Measurements from ENCODE around the gene SLC4A3.
"Not testable (repeated sequence)": the region's sequence is repeated elsewhere in the genome, so short reads cannot be mapped to it uniquely, and the experiment has no call there.

SLC4A3 gene

DNA sequence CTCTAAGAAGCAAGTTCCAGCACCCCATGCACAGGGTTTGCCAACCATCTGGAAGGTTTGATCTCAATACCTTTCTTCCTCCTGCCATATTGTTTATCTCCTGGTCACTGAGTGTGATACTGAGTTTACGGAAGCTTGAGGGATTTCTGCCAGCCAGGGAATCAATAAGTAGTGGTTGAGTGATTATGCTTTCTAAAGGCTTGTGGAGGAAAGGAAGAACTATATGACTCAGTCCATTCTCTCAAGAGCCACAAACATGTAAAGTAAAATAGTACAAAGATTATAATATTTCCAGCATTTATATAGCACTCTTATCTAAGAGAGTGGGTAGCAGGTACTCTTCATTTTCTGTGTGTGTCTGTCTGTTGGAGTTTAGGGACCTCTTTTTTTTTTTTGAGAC lies 49.2 kb downstream of the SLC4A3 start:
- DNase-seq: no peak

DNA sequence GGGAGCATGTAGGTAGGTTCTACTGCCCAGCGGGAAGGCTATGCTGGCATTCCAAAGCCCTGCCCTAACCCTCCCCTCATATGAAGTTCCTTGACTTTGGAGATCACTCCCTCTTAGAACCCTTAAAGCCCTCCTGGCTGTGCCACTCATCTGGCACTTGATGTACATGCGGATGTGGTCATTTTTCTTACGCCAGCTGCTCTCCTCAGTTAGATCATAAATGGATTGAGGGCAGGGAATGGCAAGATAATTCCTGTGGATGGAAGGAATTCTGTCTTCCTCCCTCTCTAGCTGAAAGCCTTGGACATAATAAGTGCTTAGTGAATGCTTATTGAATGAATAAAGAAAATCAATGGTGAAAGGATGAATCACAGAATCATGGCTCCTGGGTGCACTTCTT lies 51.6 kb downstream of the SLC4A3 start:
- DNase-seq: no peak

GRCh38 chr2:219679571-219679970 lies 52.1 kb downstream of the SLC4A3 start:
- DNase-seq: no peak

- no peak for DNase-seq
These were observed 53.7 kb downstream of the SLC4A3 start for GRCh38 chr2:219680958-219681693.

GRCh38 chr2:219681694-219682300 lies 54.4 kb downstream of the SLC4A3 start:
- no peak for DNase-seq

- DNase-seq: not testable (repeated sequence)
These were observed 56.0 kb downstream of the SLC4A3 start for GRCh38 chr2:219683474-219683873.

GRCh38 chr2:219684721-219685689 lies 57.6 kb downstream of the SLC4A3 start:
- peak in 33 of 56 donors; percentile 3 to 63 (median 29) for DNase-seq

DNA sequence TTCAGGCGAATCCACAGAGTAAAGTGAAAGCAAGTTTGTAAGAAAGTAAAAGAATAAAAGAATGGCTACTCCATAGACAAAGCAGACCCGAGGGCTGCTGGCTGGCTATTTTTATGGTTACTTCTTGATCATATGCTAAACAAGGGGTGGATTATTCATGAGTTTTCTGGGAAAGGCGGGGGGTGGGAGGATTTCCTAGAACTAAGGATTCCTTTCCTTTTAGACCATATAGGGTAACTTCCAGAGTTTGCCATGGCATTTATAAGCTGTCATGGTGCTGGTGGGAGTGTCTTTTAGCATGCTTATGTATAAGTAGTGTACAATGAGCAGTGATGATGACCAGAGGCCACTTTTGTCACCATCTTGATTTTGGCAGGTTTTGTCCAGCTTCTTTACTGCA lies 59.8 kb downstream of the SLC4A3 start:
- no peak for DNase-seq

DNA sequence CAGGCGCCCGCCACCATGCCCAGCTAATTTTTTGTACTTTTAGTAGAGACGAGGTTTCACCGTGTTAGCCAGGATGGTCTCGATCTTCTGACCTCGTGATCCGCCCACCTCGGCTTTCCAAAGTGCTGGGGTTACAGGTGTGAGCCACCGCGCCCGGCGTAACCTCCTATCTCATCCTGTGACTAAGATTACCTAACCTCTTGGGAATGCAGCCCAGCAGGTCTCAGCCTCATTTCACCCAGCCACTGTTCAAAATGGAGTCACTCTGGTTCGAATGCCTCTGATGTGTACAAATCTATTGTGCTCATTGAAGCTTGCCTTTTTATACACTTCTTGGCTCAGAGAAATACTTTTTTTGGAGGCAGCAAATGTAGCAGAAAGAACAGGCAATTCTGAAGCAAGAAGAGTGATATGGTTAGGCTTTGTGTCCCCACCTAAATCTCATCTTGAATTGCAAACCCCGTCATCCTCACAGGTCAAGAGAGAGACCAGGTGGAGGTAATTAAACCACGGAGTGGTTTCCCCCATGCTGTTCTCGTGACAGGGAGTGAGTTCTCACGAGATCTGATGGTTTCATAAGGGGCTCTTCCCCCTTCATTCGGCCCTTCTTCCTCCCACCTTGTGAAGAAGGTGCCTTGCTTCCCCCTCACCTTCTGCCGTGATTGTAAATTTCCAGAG lies 60.6 kb downstream of the SLC4A3 start:
- no peak for DNase-seq

DNA sequence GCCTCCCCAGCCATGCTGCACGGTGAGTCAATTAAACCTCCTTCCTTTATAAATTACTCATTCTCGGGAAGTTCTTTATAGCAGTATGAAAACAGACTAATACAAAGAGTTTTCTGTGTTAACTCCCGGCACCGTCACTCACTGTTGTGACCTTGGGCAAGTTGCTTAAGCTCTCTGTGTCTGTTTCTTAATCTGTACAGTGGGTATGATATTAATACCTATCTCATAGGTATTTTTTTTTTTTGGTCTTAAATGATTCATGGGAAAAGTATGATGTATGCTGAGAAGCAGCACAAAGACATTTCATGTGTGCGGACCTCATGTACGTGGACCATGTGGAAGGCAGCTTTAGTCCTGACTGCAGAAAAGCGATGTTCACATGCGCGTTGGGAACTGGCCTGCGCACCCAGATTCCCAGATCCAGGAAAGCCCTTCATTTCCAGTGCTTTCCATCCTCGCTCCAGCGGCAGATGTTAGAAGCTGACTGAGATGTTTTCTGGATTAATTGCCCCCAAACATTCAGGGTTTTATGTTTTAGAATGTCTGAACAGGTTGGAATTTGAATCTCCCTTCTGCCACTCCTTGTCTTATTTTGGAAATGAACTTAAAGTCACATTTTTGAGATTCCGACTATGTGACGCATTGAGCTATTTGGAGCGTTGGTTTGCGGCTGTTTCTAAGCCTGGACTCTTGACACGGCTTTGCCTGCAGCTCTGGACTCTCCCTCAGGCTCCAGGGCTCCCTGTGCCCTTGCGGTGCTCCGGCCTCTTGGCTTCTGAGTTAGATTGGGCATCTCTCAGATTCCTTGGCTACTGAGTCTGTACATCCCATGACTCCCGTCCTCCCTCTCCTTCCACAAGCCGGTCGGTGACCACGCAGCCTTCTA lies 61.4 kb downstream of the SLC4A3 start:
- DNase-seq: peak in 5 of 56 donors; percentile 6 to 20 (median 12)

DNA sequence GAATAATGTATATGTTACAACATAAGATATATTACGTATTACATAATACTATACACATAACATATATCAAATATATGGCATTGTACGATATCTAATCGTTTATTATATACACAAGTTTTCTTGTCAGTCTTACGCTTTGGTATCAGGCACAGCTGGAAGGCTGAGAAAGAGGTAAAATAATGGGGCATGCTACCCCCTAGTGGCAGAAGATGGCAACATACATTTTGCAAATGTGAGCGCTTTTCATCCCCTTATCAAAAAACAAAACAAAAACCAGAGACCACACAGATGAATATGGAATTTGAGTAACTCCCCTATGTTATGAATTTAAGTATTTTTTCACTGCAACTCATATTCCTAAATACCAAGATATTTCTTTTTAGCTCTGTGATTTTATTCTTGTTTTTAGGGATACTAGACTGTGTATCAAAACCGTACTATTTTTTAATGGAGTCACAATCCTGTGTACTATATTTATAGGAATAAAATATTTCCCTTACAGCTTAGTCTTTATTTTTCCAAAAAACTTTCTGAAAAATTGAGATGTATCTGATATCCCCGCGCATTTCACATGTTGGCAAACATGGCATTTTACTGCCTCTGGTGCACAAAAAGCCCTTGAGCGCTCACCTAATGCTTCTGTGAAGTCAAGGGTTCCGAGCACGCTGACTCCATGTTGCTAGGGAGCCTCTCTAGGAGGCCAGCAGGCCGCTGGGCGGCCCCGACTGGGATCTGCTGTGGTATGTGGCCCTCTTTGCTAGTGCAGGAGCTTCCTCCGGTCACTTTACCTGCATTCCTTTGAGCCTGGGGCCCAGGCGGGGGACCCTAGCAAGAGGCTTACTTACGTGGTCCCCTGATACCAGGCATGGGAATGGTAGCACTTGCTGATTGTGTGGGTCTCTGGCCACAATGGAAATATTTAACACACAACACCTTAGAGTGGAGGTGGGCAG lies 62.5 kb downstream of the SLC4A3 start:
- DNase-seq: peak in 20 of 56 donors; percentile 0 to 64 (median 14)

DNA sequence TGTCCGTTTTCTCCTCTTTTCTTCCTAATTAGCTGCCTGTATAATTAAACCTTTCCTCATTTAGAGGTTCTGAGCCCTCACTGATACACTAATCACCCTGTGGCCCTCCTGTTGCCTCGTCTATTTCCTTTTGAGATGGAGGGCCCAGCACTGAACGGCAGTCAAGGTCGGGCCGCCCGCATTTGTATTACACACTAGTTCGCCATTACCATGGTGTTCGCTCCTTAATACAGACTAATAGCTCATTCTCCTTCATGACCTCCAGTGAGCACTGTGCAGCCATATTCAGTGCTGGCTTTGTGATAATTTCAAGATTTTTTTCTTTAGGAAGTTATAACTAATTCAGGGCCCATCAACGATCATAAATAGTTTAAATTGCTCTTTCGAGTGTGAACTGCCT lies 64.1 kb downstream of the SLC4A3 start:
- DNase-seq: no peak

Data from nucleus accumbens (tissue), 56 donors.